Fibroblast of mammary gland (primary cell): Measurements from ENCODE around the gene CAPZB.

Experiments used
- DNase-seq: peaks from one replicate; pipeline ENCODE4 v3.0.0-alpha.2; 2010; ENCODE audit warnings: low read depth
- H3K4me3 ChIP-seq: 2 replicates; pipeline ENCODE4 v1.5.1; 2011; ENCODE audit warnings: low read depth, mild to moderate bottlenecking, low read length, moderate library complexity; ENCODE audit not compliant: control insufficient read depth
- CTCF ChIP-seq: conservative IDR thresholded peaks from 2 replicates; pipeline ENCODE4 v1.5.1; 2011; ENCODE audit warnings: low read depth, low read length, inconsistent platforms; ENCODE audit not compliant: control insufficient read depth, insufficient read depth

Gene CAPZB

DNA sequence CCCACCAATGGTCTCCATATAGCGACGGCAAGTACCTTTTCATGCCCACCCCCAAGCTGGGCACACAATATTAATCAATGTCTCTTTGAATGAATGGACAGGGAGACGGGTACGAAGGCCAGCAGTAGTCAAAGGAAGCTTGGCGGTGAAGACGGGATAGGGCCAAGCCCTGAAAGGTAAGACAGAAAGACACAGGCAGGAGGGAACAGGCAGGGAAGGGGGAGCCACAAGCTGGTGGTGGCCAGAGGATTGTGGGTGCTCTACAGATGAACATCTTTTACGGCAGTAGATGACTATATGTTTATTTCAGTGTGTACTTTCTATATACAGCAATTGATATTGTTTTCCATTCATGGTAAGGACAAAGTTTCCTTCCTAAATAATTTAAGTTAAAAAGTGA lies 16.3 kb downstream of the CAPZB start:
- DNase-seq, result no peak
- no peak for TF ChIP-seq CTCF
- no peak overlapping the region for H3K4me3 ChIP-seq

DNA sequence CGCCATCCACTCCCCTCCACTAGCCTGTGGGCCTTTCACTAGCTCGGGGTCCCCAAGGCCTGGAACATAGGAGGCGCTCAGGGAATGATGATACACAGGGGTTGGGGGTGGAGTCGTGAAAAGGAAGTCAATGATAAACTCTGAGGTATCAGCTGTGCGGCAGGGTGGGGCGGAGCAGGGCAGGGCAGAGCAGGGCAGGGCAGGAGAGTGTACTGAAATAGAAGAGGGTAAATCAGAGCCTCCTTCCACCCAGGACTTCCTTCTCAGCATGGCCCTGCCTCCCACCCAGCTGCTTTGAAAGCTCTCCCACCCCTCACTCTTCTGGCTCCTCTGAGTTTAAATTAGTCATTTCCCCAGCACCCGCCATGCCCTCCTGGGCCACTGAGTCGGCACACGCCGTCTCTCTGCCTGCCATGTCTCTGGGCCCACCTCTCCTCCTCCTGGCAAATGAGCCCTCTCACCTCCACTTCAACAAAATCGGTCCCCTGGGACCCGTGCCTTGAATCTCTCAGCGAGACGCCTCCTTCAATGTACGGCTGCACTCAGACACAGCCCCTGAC lies 16.9 kb downstream of the CAPZB start:
- no peak for TF ChIP-seq CTCF
- DNase-seq, result no peak
- H3K4me3 ChIP-seq, result no peak overlapping the region

DNA sequence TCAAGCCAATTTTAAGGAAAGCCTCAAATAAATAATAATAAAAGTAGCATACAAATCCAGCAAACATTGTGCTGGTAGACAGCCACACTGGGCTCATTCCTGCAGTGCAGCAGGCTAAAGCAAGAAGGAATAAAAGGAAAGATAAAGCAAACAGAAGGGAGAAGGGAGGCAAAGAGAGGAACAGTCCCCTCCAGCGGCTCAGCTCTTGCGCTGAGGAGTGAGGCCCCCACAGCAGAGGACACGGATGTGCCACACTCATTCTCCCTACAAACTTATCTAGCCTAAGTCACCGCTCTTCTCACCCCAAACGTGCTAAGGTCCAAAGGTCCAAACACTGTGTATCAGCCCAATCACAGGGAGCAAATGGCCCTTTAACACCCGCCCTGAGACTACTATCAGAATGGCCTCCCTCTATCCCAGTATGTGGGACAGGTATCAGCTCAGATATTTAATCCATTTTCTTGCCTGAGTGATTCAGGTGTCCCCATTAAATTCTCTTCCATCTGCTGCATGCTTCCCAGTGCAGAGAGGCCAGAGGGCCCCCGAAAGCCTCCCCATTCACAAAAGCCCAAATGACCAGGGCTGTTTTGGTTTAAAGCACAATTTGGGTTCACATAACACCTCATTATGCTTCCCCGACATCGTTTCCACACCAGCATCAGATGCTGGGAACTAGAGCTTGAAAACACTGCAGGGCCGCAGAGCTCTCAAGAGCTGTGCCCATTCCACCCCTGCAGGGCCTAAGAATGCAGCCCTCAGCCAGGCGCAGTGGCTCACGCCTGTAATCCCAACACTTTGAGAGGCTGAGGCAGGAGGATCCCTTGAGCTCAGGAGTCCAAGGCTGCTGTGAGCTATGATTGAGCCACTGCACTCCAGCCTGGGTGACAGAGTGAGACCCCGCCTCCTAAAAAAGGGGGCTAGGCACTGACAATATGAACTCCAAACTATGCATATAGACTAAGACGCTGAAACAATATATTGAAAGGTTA lies 17.8 kb downstream of the CAPZB start:
- no peak for DNase-seq
- no peak for TF ChIP-seq CTCF
- no peak overlapping the region for H3K4me3 ChIP-seq

GRCh38 chr1:19466112-19466561 lies 19.2 kb downstream of the CAPZB start:
- TF ChIP-seq CTCF, result no peak
- no peak overlapping the region for H3K4me3 ChIP-seq
- no peak for DNase-seq

DNA sequence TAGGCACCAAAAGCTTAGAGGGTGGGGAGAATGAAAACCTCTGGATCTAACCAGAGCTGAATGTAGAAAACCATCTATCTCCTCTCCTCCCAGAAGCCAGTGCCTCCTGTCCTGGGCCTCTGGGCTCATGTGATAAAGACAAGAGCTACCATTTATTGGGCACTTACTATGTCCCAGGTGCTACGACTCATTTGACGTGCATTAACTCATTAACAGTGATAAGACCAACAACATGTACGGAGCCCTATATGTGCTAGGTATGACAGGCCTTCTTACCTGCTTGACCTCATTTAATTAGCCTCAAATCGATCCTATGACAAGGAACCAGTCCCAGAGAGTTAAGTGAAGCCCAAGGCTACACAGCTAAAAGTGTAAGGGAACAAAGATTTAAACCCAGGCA lies 19.7 kb downstream of the CAPZB start:
- H3K4me3 ChIP-seq, result no peak overlapping the region
- no peak for DNase-seq
- TF ChIP-seq CTCF, result no peak

DNA sequence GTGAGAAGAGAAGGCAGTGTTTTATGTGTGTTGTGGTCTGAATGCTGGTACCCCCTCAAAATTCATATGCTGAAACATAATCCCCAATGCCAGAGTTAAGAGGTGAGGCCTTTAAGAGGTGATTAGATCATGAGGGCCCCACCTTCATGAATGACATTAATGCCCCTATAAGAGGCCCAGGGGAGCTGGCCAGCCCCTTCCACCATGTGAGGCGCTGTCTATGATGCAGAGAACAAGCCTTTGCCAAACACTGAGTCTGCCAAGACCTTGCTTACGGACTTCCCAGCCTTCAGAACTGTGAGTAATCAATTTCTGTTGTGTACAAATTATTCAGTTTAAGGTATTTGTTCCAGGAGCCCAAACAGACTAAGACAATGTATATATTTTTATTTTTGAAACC lies 20.2 kb downstream of the CAPZB start:
- H3K4me3 ChIP-seq, result no peak overlapping the region
- DNase-seq, result peak; percentile 94

More for the DNA sequence above, 20.2 kb downstream of the CAPZB start:
- TF ChIP-seq CTCF, result no peak
